Inflammatory macrophage treated with lipopolysaccharide for 1 hour (primary cell): ENCODE data around the gene UBE2D4.
"Not testable (repeated sequence)": the region's sequence is repeated elsewhere in the genome, so short reads cannot be mapped to it uniquely, and the experiment has no call there.

Source experiments
- DNase-seq, 2 donors: peaks; one replicate each; pipeline ENCODE4 v3.0.0-alpha.2; 2020 to 2022

Gene UBE2D4

DNA sequence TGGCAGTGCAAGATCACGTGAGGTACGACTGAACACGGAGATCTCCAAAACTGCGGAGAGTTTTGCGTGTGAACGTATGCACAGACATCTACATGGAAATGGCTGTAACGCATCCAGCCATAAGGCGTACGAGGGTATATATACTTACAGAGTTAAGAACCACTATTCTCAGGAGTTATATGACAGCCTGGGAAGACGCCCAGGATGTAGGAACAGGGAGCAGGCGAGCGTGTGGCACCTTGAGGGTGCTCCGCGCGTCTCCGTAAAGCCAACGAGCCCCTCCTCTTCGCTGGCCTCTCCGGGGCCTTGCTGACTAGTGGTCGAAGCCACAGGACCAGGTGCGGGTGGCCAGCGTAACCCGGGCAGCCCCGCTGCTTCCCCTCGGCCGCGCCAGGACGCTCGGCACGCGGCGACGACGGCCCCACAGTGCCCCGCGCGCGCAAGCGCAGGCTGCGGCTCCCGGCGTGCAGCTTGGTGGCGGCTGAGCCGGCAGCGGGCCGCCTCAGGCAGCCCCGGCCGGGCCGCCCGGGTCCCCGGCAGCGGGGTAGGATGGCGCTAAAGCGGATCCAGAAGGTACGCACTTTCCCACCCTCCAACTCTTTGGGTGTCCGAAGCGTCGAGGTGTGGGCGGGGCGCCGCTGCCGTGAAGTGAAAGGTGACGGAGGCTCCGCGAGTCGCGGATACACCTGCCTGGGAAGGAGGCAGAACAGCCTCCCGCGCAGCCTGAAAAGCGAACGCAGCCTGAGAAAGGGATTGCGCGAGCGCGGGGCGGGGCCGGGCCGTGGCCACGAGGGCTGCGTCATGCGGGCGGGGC lies at the start of gene UBE2D4:
Gene UBE2D4, plus strand, starts transcription at position 453 of the 814 bp plus-strand sequence. Its CDS starts 97 bp downstream, at position 550.
- DNase-seq = peak; percentile 64 to 83

DNA sequence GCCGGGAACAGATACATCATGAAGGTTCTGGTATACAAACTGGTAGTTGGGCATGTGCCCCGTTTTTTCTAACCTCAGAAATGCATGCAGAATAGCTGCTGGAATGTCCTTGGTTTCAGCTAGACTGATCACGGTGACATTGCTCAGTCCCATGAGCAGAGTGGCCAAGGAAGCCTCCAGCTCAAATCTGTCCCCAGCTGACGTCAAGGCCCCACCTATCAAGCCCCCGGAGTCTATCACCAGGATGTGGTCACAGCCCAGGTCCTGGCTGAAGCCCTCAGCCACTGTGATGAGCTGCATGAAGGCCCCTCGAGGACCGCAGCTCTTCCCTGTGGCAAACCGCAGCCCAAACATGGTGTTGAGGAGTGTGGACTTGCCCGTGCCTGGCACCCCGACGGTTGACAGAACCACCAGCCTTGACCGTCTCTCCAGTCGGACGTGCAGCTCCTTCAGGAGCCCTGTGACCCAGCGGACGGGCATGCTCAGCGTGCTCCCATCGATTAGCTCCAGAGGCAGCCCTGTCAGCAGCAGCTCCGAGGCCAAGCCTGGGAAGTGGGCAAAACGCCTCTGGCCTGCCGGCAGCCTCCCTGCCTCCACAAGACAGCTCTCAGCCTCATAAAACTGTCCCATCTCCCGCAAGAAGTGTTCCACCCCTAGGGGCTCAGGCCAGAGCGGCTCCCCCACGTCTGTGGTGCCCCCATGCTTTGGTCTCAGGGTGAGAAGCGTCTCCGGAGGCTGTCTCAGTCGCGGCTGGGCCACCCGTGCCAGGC lies 49.1 kb upstream of the UBE2D4 start:
- DNase-seq = no peak

GRCh38 chr7:43877968-43878864 lies 48.0 kb upstream of the UBE2D4 start:
- DNase-seq = no peak

DNA sequence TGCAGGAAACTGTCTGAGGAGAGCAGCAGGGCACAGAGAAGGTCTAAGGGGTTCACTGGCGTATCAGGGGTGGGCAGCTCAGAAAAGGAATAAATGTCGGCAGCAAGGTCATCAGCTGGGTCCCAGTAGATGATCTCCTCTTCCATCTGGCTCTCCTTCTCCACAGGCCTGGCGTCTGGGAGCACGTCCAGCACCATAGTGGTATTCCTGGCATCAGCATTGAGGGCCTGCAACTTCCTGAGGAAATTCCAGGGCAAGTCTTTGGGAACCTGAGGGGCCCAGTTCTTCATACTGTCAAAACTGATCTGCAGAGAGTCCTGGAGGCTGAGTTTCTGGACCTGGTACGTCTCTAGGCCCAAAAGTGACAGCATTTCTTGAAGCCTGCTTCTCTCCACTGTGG lies 47.4 kb upstream of the UBE2D4 start:
- DNase-seq = no peak

- DNase-seq = peak; percentile 16 to 64
These were observed 46.8 kb upstream of the UBE2D4 start for GRCh38 chr7:43879477-43879876.

DNA sequence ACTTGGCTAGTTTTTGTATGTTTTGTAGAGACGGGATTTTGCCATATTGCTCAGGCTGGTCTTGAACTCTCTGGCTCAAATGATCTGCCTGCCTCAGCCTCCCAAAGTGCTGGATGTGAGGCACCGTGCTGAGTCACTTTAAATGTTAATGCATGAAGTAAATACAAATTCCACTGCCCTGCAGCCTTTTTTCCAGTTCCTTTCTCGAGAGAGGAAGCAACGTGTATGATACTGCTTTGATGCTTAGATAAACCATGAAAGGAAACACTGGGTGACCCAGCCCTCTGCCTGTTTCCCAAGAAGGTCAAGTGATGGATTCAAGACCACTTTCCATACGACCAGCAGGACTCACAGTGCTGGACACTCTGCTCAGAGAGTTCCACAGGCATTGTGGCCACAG lies 45.6 kb upstream of the UBE2D4 start:
- DNase-seq = no peak

- DNase-seq = no peak
These were observed 42.0 kb upstream of the UBE2D4 start for GRCh38 chr7:43884209-43884608.

DNA sequence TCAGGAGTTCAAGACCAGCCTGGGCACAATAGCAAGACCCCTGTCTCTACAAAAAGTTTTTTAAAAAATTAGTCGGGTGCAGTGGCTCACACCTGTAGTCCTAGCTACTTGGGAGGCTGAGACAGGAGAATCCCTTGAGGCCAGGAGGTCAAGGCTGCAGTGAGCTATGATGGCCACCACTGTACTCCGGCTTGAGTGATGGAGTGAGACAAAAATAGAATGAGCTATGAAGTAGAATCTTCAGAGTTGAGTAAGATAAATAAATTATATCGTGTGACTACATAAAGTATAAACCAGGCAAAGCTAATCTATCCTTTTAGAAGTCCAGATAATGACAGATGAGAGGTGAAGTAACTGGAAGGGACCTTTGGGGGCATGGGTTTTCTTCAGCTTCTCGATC lies 41.6 kb upstream of the UBE2D4 start:
- DNase-seq = no peak

GRCh38 chr7:43888993-43889945 lies 37.0 kb upstream of the UBE2D4 start:
- peak in 1 of 2 donors; percentile 16 for DNase-seq

DNA sequence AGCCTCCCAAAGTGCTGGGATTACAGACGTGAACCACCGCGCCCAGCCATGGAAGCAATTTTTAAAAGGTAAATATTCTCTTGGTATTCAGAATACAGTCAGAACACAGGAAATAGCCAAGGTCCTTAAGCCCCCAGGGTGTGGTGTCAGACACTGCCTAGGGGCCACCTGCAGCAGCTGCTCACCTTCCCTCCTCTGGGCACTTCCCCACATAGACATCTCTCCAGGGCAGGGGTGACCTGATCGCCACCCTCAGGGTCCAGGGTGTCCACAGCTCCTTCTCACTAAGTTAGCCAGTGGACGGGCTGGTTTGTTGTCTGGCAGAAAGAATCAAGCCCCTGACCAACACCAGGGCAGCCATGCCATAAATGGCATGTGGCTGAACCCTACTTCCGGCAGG lies 35.8 kb upstream of the UBE2D4 start:
- no peak for DNase-seq

GRCh38 chr7:43891069-43891955 lies 34.9 kb upstream of the UBE2D4 start:
- DNase-seq = no peak

DNA sequence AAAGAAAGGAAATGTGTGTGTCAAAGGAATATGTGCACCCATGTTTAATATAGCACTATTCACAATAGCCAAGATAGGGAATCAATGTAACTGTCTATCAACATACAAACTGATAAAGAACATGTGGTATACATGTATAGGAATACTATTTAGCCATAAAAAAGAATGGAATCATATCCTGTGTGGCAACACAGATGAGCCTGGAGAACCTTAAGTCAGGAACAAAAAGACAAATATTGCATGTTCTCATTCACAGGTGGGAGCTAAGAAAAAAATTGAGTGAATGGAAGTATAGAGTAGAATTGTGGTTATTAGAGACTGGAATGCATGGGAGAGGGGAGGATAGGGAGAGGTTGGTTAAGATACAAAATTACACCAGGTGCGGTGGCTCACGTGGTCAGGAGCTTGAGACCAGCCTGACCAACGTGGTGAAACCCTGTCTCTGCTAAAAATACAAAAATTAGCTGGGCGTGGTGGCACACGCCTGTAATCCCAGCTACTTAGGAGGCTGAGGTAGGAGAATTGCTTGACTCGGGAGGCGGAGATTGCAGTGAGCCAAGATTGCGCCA lies 30.3 kb upstream of the UBE2D4 start:
- no peak for DNase-seq

GRCh38 chr7:43898571-43898970 lies 27.7 kb upstream of the UBE2D4 start:
- not testable (repeated sequence) for DNase-seq

GRCh38 chr7:43902542-43903054 lies 23.6 kb upstream of the UBE2D4 start:
- no peak for DNase-seq

DNA sequence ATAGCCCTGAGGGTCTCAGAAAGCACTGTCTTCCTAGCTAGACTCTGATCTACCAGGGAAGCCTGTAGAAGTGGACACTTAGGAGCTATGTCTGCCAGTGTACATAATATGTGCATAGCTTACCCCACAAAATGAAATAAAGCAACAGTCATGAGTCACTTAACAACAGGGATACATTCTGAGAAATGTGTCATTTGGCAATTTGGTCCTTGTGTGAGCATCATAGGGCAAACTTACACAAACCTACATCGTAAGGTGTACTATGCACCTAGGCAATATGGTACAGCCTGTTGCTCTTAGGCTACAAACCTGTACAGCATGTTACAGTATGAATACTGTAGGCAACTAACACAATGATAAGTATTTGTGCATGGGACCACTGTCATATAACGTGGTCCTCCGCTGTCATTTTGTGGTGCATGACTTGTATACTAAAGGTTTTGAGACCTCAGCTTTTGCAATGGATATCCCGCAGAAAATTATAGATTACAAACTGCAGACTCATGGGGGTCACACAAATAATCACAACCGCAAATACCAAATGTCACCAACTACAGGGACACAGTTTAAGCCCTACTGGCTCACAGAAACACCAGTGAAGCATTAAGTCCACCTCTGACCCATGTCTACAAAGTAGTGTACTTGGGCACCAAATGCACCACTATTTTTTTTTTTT lies 21.6 kb upstream of the UBE2D4 start:
- DNase-seq = peak; percentile 8 to 23

- DNase-seq = no peak
These were observed 20.9 kb upstream of the UBE2D4 start for GRCh38 chr7:43905209-43905946.

GRCh38 chr7:43905956-43906330 lies 20.3 kb upstream of the UBE2D4 start:
- DNase-seq = peak; percentile 3 to 22

- DNase-seq = peak; percentile 15 to 41
These were observed 19.8 kb upstream of the UBE2D4 start, which contains the start of gene URGCP for GRCh38 chr7:43906331-43907010. Gene URGCP (minus strand): TSS chr7:43906596. CDS start chr7:43906575, 21 bp downstream.
